Activated T-helper 1 cell treated with anti-CD3 and anti-CD28 coated beads, Interleukin-12 subunit alpha, Interleukin-12 subunit beta, Interleukin-2, Interleukin-4 antibody, amounts not matched to agents 30 ng/mL and 10 ng/mL and 1 ng/mL, durations not matched to agents 14 hours and 24 hours and 36 hours (primary cell): Measurements from ENCODE around the gene SLC43A1. TPM values are rescaled to one million over a fixed set of nuclear protein-coding genes. Genes with fewer than 3 reads are reported as not detected.

ENCODE experiments used
- DNase-seq: peaks from one replicate; pipeline ENCODE4 v3.0.0; 2021; ENCODE audit warnings: low spot score
- H3K27ac Mint-ChIP-seq: one replicate; pipeline ENCODE4 v1.8.0; 2021; ENCODE audit warnings: mild to moderate bottlenecking, mixed read lengths
- H3K27me3 Mint-ChIP-seq: one replicate; pipeline ENCODE4 v1.8.0; 2022; ENCODE audit warnings: mild to moderate bottlenecking, moderate library complexity, mixed read lengths; ENCODE audit not compliant: insufficient read depth
- H3K36me3 Mint-ChIP-seq: one replicate; pipeline ENCODE4 v1.8.0; 2021; ENCODE audit warnings: low read depth, mixed read lengths
- H3K4me1 Mint-ChIP-seq: one replicate; pipeline ENCODE4 v1.8.0; 2021; ENCODE audit warnings: low read depth, mixed read lengths
- H3K4me3 Mint-ChIP-seq: one replicate; pipeline ENCODE4 v1.8.0; 2021; ENCODE audit warnings: mild to moderate bottlenecking, moderate library complexity, mixed read lengths
- H3K9me3 Mint-ChIP-seq: one replicate; pipeline ENCODE4 v1.8.0; 2021; ENCODE audit warnings: mixed read lengths
- intact Hi-C: fragments of 100-400 bp; cut with micrococcal nuclease; formaldehyde crosslinking; loops from one replicate; pipeline ENCODE4 v1.15.1; 2024
- total RNA-seq: library from RNA; stranded (reverse); gene quantifications from 2 replicates; pipeline ENCODE4 v1.2.3, GENCODE V29; 2022

The SLC43A1 gene
- total RNA-seq, result 29.1 and 30.3 TPM in 2 replicates

GRCh38 chr11:57515332-57516060 is at the start of gene SLC43A1:
SLC43A1 (minus strand) TSS chr11:57515702; CDS start chr11:57514111, 1,591 bp downstream.
- H3K36me3 Mint-ChIP-seq, result no peaks in the 10 kb centered on the region
- H3K27me3 Mint-ChIP-seq, result peaks cover 4% of the 10 kb centered on the region
- H3K9me3 Mint-ChIP-seq, result no peaks in the 10 kb centered on the region
- H3K4me1 Mint-ChIP-seq, result peaks cover 17% of the 10 kb centered on the region
- intact Hi-C loops, result loop anchor here (1.0 kb wide), 1 partner anchor 15 kb away; the partner anchor contains the start of gene TIMM10
- peak within 1 kb of the TSS; percentile 94 for H3K27ac Mint-ChIP-seq
- DNase-seq, result peak; percentile 9
- peak within 1 kb of the TSS; percentile 99 for H3K4me3 Mint-ChIP-seq

GRCh38 chr11:57562596-57562995 is 47.1 kb upstream of the SLC43A1 start:
- peaks cover 38% of the 10 kb centered on the region for H3K36me3 Mint-ChIP-seq
- no peak overlapping the region for H3K4me3 Mint-ChIP-seq
- intact Hi-C loops, result no loop called here
- H3K27ac Mint-ChIP-seq, result peak overlapping the region; percentile 76
- DNase-seq, result no peak
- H3K27me3 Mint-ChIP-seq, result no peaks in the 10 kb centered on the region
- peaks cover 49% of the 10 kb centered on the region for H3K4me1 Mint-ChIP-seq
- H3K9me3 Mint-ChIP-seq, result no peaks in the 10 kb centered on the region

GRCh38 chr11:57560146-57560545 is 44.6 kb upstream of the SLC43A1 start:
- intact Hi-C loops, result no loop called here
- peaks cover 44% of the 10 kb centered on the region for H3K36me3 Mint-ChIP-seq
- no peak for DNase-seq

GRCh38 chr11:57556041-57556440 is 40.5 kb upstream of the SLC43A1 start:
- H3K4me3 Mint-ChIP-seq, result no peak overlapping the region
- H3K27me3 Mint-ChIP-seq, result peaks cover 1% of the 10 kb centered on the region
- H3K36me3 Mint-ChIP-seq, result peaks cover 55% of the 10 kb centered on the region
- no peak for DNase-seq
- H3K9me3 Mint-ChIP-seq, result no peaks in the 10 kb centered on the region
- no peak overlapping the region for H3K27ac Mint-ChIP-seq
- intact Hi-C loops, result no loop called here
- H3K4me1 Mint-ChIP-seq, result peaks cover 8% of the 10 kb centered on the region

More at GRCh38 chr11:57560146-57560545, 44.6 kb upstream of the SLC43A1 start:
- peaks cover 35% of the 10 kb centered on the region for H3K4me1 Mint-ChIP-seq
- H3K9me3 Mint-ChIP-seq, result no peaks in the 10 kb centered on the region
- H3K27ac Mint-ChIP-seq, result no peak overlapping the region
- H3K27me3 Mint-ChIP-seq, result peaks cover 1% of the 10 kb centered on the region
- no peak overlapping the region for H3K4me3 Mint-ChIP-seq

GRCh38 chr11:57555393-57555792 is 39.9 kb upstream of the SLC43A1 start:
- intact Hi-C loops, result no loop called here
- H3K27me3 Mint-ChIP-seq, result peaks cover 1% of the 10 kb centered on the region
- no peak overlapping the region for H3K27ac Mint-ChIP-seq
- no peak overlapping the region for H3K4me3 Mint-ChIP-seq
- no peak for DNase-seq
- H3K9me3 Mint-ChIP-seq, result no peaks in the 10 kb centered on the region
- H3K4me1 Mint-ChIP-seq, result peaks cover 6% of the 10 kb centered on the region
- peaks cover 54% of the 10 kb centered on the region for H3K36me3 Mint-ChIP-seq

GRCh38 chr11:57552479-57552878 is 37.0 kb upstream of the SLC43A1 start:
- intact Hi-C loops, result no loop called here
- Mint-ChIP-seq H3K9me3 (no peaks in the 10 kb centered on the region), H3K27me3 (peaks cover 1% of the 10 kb centered on the region), H3K27ac (no peak overlapping the region), H3K4me3 (no peak overlapping the region), H3K36me3 (peaks cover 57% of the 10 kb centered on the region), H3K4me1 (peaks cover 6% of the 10 kb centered on the region)
- no peak for DNase-seq

GRCh38 chr11:57551941-57552340 is 36.4 kb upstream of the SLC43A1 start:
- Mint-ChIP-seq H3K27me3 (no peaks in the 10 kb centered on the region), H3K9me3 (no peaks in the 10 kb centered on the region), H3K4me1 (peaks cover 6% of the 10 kb centered on the region), H3K36me3 (peaks cover 56% of the 10 kb centered on the region), H3K27ac (no peak overlapping the region), H3K4me3 (no peak overlapping the region)
- intact Hi-C loops, result no loop called here
- no peak for DNase-seq

- Mint-ChIP-seq H3K4me1 (peaks cover under 1% of the 10 kb centered on the region), H3K9me3 (no peaks in the 10 kb centered on the region), H3K36me3 (peaks cover 49% of the 10 kb centered on the region), H3K27ac (no peak overlapping the region), H3K4me3 (no peak overlapping the region), H3K27me3 (no peaks in the 10 kb centered on the region)
- no peak for DNase-seq
- intact Hi-C loops, result no loop called here
These were observed 34.5 kb upstream of the SLC43A1 start for GRCh38 chr11:57549983-57550382.

- Mint-ChIP-seq H3K9me3 (no peaks in the 10 kb centered on the region), H3K27me3 (no peaks in the 10 kb centered on the region), H3K4me1 (no peaks in the 10 kb centered on the region), H3K36me3 (peaks cover 33% of the 10 kb centered on the region), H3K4me3 (no peak overlapping the region), H3K27ac (peak overlapping the region; percentile 63)
- DNase-seq, result no peak
- intact Hi-C loops, result no loop called here
These were observed 32.4 kb upstream of the SLC43A1 start for GRCh38 chr11:57547854-57548377.

GRCh38 chr11:57546869-57547475 is 31.5 kb upstream of the SLC43A1 start:
- H3K4me3 Mint-ChIP-seq, result no peak overlapping the region
- intact Hi-C loops, result no loop called here
- peaks cover 23% of the 10 kb centered on the region for H3K36me3 Mint-ChIP-seq
- H3K27me3 Mint-ChIP-seq, result no peaks in the 10 kb centered on the region
- DNase-seq, result no peak
- no peaks in the 10 kb centered on the region for H3K4me1 Mint-ChIP-seq
- no peaks in the 10 kb centered on the region for H3K9me3 Mint-ChIP-seq
- no peak overlapping the region for H3K27ac Mint-ChIP-seq

GRCh38 chr11:57546451-57546850 is 30.9 kb upstream of the SLC43A1 start:
- H3K9me3 Mint-ChIP-seq, result no peaks in the 10 kb centered on the region
- DNase-seq, result no peak
- intact Hi-C loops, result no loop called here
- H3K27me3 Mint-ChIP-seq, result no peaks in the 10 kb centered on the region
- H3K4me1 Mint-ChIP-seq, result no peaks in the 10 kb centered on the region
- H3K27ac Mint-ChIP-seq, result no peak overlapping the region
- no peak overlapping the region for H3K4me3 Mint-ChIP-seq
- H3K36me3 Mint-ChIP-seq, result peaks cover 18% of the 10 kb centered on the region

- DNase-seq, result no peak
- intact Hi-C loops, result no loop called here
- H3K27me3 Mint-ChIP-seq, result no peaks in the 10 kb centered on the region
These were observed 30.4 kb upstream of the SLC43A1 start for GRCh38 chr11:57545883-57546282.

GRCh38 chr11:57544566-57544965 is 29.1 kb upstream of the SLC43A1 start:
- no peak overlapping the region for H3K4me3 Mint-ChIP-seq
- no peaks in the 10 kb centered on the region for H3K27me3 Mint-ChIP-seq
- no peak overlapping the region for H3K27ac Mint-ChIP-seq
- no peaks in the 10 kb centered on the region for H3K9me3 Mint-ChIP-seq
- intact Hi-C loops, result no loop called here
- no peaks in the 10 kb centered on the region for H3K4me1 Mint-ChIP-seq
- H3K36me3 Mint-ChIP-seq, result peaks cover 14% of the 10 kb centered on the region
- DNase-seq, result no peak

More at GRCh38 chr11:57545883-57546282, 30.4 kb upstream of the SLC43A1 start:
- H3K4me1 Mint-ChIP-seq, result no peaks in the 10 kb centered on the region
- no peak overlapping the region for H3K27ac Mint-ChIP-seq
- no peaks in the 10 kb centered on the region for H3K9me3 Mint-ChIP-seq
- peaks cover 18% of the 10 kb centered on the region for H3K36me3 Mint-ChIP-seq
- H3K4me3 Mint-ChIP-seq, result no peak overlapping the region
